ENCODE data around the gene TNFAIP8L3. TPM values are rescaled to one million over a fixed set of nuclear protein-coding genes. Genes with fewer than 3 reads are reported as not detected.

TNFAIP8L3 gene
- total and polyA plus RNA-seq, 3 donors from 2014 or later = 5.1 to 17.3 (median 10.2) TPM

DNA sequence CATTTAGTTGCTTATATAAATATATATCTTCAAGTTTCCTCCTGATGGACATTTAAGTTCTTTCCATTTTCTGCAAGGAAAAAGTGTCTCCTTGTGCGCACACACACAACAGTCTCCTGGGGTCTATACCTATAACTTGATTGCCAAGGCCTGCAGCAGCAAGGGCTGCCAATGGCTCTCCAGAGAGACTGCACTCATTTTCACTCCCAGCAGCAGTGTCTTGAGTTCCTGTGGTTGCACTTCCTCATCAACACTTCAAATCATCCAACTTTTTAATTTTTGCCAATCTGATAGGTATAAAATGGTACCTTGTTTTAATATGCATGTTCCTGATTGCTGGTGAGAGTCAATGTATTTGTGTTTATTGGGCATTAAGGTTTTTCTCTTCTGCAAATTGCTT, 23.1 kb downstream of the TNFAIP8L3 start:
- 50 to 82% methylated on average over 1 of the region's 1 CpG for WGBS, 2 donors
- intact Hi-C loops (cut with DNase I; ENCODE audit: low total_unique reads) = no loop called here

DNA sequence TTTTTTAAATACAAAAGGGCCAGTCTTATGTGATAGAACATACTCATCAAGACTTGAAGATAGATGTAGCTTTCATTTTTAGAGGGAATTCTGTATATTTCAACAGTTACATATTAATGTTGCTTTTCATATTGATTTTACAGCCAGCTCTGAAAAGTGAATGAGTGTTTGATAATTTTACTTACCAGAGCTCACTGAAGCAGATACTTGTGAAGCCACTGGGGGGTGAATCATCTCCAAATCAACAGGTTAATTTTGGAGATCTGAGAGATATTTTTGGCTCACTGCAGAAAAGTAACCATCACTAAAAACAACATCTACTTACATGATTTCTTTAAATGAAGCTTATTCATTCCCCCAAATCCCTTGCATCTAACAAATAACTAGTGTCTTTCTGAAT, 24.7 kb downstream of the TNFAIP8L3 start:
- Histone ChIP-seq H3K9me3 (no peaks in the 10 kb centered on the region), H3K27ac (no peak overlapping the region), H3K4me3 (no peak overlapping the region), H3K4me1 (no peaks in the 10 kb centered on the region), H3K27me3 (no peaks in the 10 kb centered on the region), H3K36me3 (ENCODE audit: low read depth, missing control alignments) (no peaks in the 10 kb centered on the region)
- DNase-seq = no peak
- TF ChIP-seq, protein P1, sequence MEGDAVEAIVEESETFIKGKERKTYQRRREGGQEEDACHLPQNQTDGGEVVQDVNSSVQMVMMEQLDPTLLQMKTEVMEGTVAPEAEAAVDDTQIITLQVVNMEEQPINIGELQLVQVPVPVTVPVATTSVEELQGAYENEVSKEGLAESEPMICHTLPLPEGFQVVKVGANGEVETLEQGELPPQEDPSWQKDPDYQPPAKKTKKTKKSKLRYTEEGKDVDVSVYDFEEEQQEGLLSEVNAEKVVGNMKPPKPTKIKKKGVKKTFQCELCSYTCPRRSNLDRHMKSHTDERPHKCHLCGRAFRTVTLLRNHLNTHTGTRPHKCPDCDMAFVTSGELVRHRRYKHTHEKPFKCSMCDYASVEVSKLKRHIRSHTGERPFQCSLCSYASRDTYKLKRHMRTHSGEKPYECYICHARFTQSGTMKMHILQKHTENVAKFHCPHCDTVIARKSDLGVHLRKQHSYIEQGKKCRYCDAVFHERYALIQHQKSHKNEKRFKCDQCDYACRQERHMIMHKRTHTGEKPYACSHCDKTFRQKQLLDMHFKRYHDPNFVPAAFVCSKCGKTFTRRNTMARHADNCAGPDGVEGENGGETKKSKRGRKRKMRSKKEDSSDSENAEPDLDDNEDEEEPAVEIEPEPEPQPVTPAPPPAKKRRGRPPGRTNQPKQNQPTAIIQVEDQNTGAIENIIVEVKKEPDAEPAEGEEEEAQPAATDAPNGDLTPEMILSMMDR (IDR thresholded peaks at IDR 0.05) = no peak
- intact Hi-C loops (cut with DNase I; ENCODE audit: low total_unique reads) = no loop called here

More for the DNA sequence above, 23.1 kb downstream of the TNFAIP8L3 start:
- DNase-seq = no peak
- Histone ChIP-seq H3K27ac (no peak overlapping the region), H3K4me3 (no peak overlapping the region), H3K4me1 (no peaks in the 10 kb centered on the region), H3K27me3 (no peaks in the 10 kb centered on the region), H3K36me3 (ENCODE audit: low read depth, missing control alignments) (no peaks in the 10 kb centered on the region), H3K9me3 (no peaks in the 10 kb centered on the region)
- TF ChIP-seq, protein P1 (IDR thresholded peaks at IDR 0.05) = no peak
- no peak for TF ChIP-seq POLR2A (IDR thresholded peaks at IDR 0.05)

- intact Hi-C loops (cut with DNase I; ENCODE audit: low total_unique reads) = no loop called here
These were observed 27.2 kb downstream of the TNFAIP8L3 start for GRCh38 chr15:51067510-51067909.

DNA sequence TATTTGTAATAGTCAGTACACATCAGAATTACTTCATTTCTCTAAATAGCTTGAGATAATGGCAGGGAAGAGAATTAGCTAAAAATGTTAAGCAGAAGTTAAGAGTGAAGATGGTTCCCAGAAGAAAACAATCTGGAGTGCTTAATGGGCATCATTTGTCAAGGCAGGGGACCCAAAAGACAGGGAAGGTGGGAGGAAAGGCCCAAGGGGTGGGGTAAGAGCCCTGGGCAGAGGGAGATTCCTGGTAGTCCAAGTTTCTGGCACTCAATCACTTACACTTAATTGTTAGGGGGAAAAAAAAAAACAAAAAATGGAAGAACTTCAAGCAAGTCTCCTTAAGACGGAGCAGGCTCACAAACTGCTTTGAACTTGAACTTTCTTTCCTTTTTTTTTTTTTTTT, 28.9 kb downstream of the TNFAIP8L3 start:
- TF ChIP-seq POLR2A (IDR thresholded peaks at IDR 0.05) = no peak
- TF ChIP-seq, protein P1 (IDR thresholded peaks at IDR 0.05) = no peak
- no peak for DNase-seq
- H3K36me3 ChIP-seq (ENCODE audit: low read depth, missing control alignments) = no peaks in the 10 kb centered on the region
- H3K4me3 ChIP-seq = no peak overlapping the region
- intact Hi-C loops (cut with DNase I; ENCODE audit: low total_unique reads) = no loop called here
- H3K27ac ChIP-seq = no peak overlapping the region
- no peaks in the 10 kb centered on the region for H3K9me3 ChIP-seq
- H3K27me3 ChIP-seq = no peaks in the 10 kb centered on the region
- no peaks in the 10 kb centered on the region for H3K4me1 ChIP-seq
- 68 to 79% methylated on average over 1 of the region's 1 CpG for WGBS, 2 donors

More at GRCh38 chr15:51067510-51067909, 27.2 kb downstream of the TNFAIP8L3 start:
- Histone ChIP-seq H3K4me3 (no peak overlapping the region), H3K27ac (no peak overlapping the region), H3K27me3 (no peaks in the 10 kb centered on the region), H3K9me3 (no peaks in the 10 kb centered on the region), H3K4me1 (no peaks in the 10 kb centered on the region), H3K36me3 (ENCODE audit: low read depth, missing control alignments) (no peaks in the 10 kb centered on the region)
- WGBS, 2 donors = 78 to 83% methylated on average over 3 of the region's 3 CpGs
- DNase-seq = no peak
- TF ChIP-seq POLR2A (IDR thresholded peaks at IDR 0.05) = no peak
- TF ChIP-seq, protein P1 (IDR thresholded peaks at IDR 0.05) = no peak

DNA sequence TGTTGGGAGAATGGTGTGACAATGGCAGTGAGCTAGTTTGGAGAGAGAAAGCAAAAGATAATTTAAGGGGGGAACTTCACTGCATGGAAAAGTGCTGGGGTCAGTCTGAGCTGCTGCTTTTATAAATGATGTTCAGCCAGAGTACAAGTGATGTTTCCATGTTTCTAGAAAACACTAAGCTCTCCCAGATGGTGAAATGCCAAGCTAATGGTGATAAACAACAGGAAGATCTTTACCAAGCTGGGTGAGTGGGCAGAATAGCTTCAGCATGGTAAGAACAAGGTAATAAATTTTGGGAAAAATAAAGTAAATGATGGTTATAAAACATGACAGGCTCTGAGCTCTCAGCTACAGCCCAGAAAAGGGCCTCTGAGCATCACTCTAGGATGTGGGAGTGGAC, 29.4 kb downstream of the TNFAIP8L3 start:
- intact Hi-C loops (cut with DNase I; ENCODE audit: low total_unique reads) = no loop called here
- Histone ChIP-seq H3K27ac (no peak overlapping the region), H3K4me3 (no peak overlapping the region), H3K4me1 (no peaks in the 10 kb centered on the region), H3K27me3 (no peaks in the 10 kb centered on the region), H3K9me3 (no peaks in the 10 kb centered on the region), H3K36me3 (ENCODE audit: low read depth, missing control alignments) (no peaks in the 10 kb centered on the region)
- DNase-seq = no peak
- no peak for TF ChIP-seq POLR2A (IDR thresholded peaks at IDR 0.05)
- TF ChIP-seq, protein P1 (IDR thresholded peaks at IDR 0.05) = no peak
